Measurements from ENCODE around the gene KPNA1.

- TF ChIP-seq CTCF (IDR thresholded peaks at IDR 0.05; ENCODE audit: low read depth, low read length) (no peak), EZH2phosphoT487 (IDR thresholded peaks at IDR 0.05; ENCODE audit: low read depth) (no peak)
Measured at GRCh38 chr3:122387709-122388108, 127.0 kb downstream of the KPNA1 start.
